NK-92 treated with Interleukin-12 subunit alpha and Interleukin-12 subunit beta, amount 100 ng/mL, for 24 hours (cell line): ENCODE results near the gene RNF113B.

ENCODE experiments used
- DNase-seq: peaks from one replicate; lab custom pipeline; 2025; lab: John Stamatoyannopoulos, UW

Gene RNF113B

DNA sequence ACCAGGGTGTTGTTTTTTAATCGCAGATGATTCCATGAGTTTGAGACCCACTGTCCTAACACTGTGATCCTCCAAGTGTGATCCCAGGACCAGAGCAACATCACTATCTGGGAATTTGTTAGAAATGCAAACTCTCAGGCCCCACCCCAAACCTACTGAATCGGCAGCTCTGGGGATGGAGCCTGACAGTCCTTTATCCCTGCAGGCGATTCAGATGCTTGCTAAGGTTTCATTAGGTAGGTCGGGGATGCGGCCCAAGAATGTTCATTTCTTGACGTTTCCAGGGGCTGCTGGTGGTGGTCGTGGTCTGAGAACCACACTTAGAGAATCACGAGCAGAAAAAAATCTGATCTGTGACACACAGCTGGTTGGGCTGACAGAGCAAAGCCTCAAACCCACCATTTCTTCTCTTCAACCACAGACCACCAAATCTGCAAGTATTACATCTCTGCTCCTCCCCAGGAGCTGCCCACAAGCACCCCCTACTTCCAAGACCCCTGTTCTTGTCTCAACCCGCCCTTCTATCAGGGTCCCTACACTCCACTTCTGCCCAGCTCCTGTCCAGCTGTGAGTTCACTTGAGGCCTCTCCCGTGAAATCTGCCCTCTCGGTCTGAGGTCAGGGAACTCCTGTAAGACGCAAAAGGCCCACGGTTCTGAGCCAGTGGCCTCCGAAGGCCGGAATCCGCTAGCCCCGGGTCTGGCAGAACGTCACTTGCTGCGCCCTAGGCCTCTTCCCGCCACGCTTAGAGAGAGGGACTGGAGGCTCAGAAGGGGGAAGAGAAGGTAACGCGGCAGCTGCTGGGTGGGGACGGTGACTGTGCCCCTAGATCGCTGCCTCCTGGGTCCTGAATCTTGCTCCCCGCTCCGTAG is 35.3 kb downstream of the RNF113B start:
- DNase-seq = no peak

GRCh38 chr13:98141091-98141490 is 36.0 kb downstream of the RNF113B start:
- no peak for DNase-seq

- no peak for DNase-seq
Observed at GRCh38 chr13:98134901-98135300, 42.2 kb downstream of the RNF113B start.

GRCh38 chr13:98133946-98134345 is 43.1 kb downstream of the RNF113B start:
- DNase-seq = no peak

GRCh38 chr13:98129059-98129746 is 47.9 kb downstream of the RNF113B start:
- DNase-seq = no peak
